Fibroblast of lung (primary cell): ENCODE results near the gene PLAC1. TPM values are rescaled to one million over a fixed set of nuclear protein-coding genes. Genes with fewer than 3 reads are reported as not detected.

Experiments used
- DNase-seq, 2 donors: peaks; one replicate each; pipeline versions ENCODE4 v3.0.0 to v3.0.0-alpha.2; 2010; ENCODE audit warnings: low read depth in 2 of 2
- H2AFZ ChIP-seq: 2 replicates; pipeline ENCODE4 v1.5.1; 2012; ENCODE audit warnings: low read length, control low read depth, inconsistent platforms
- H3K27ac ChIP-seq: 2 replicates; pipeline ENCODE4 v1.5.1; 2011; ENCODE audit warnings: low read length, control low read depth; ENCODE audit not compliant: insufficient read depth
- H3K27me3 ChIP-seq: 2 replicates; pipeline ENCODE4 v1.5.1; 2011; ENCODE audit warnings: mild to moderate bottlenecking, low read length; ENCODE audit not compliant: control insufficient read depth, insufficient read depth
- H3K36me3 ChIP-seq: 2 replicates; pipeline ENCODE4 v1.5.1; 2011; ENCODE audit warnings: low read length; ENCODE audit not compliant: control insufficient read depth, insufficient read depth
- H3K4me1 ChIP-seq: 2 replicates; pipeline ENCODE4 v1.5.1; 2011; ENCODE audit warnings: low read length; ENCODE audit not compliant: control insufficient read depth, insufficient read depth; ENCODE audit errors: extremely low read depth
- H3K4me2 ChIP-seq: 2 replicates; pipeline ENCODE4 v1.5.1; 2011; ENCODE audit warnings: low read length, control low read depth; ENCODE audit not compliant: insufficient read depth; ENCODE audit errors: extremely low read depth
- H3K4me3 ChIP-seq, 4 experiments: fragments of 200-600 bp in 1 of 4; sonication (generic) in 1 of 4; replicated peaks in 1 of 4; 2 replicates each; pipeline ENCODE4 v1.5.1; 2011 to 2016; ENCODE audit warnings: low read length in 4 of 4, low read depth in 3 of 4, mild to moderate bottlenecking in 3 of 4, control low read depth in 2 of 4, inconsistent platforms in 1 of 4, mixed read lengths in 1 of 4; ENCODE audit not compliant: insufficient read depth in 1 of 4; ENCODE audit errors: control extremely low read depth in 1 of 4
- H3K79me2 ChIP-seq: 2 replicates; pipeline ENCODE4 v1.5.1; 2012; ENCODE audit warnings: mild to moderate bottlenecking, low read length, inconsistent platforms; ENCODE audit not compliant: control insufficient read depth, insufficient read depth
- H3K9ac ChIP-seq: 2 replicates; pipeline ENCODE4 v1.5.1; 2011; ENCODE audit warnings: mild to moderate bottlenecking, low read length, control low read depth; ENCODE audit not compliant: insufficient read depth
- H3K9me3 ChIP-seq: 2 replicates; pipeline ENCODE4 v1.5.1; 2012; ENCODE audit warnings: low read depth, low read length; ENCODE audit not compliant: control insufficient read depth, insufficient read depth
- H4K20me1 ChIP-seq: 2 replicates; pipeline ENCODE4 v1.5.1; 2011; ENCODE audit warnings: low read length; ENCODE audit not compliant: control insufficient read depth, insufficient read depth; ENCODE audit errors: extremely low read depth
- EZH2 ChIP-seq: IDR thresholded peaks from 2 replicates; pipeline ENCODE4 v1.5.1; 2012; ENCODE audit warnings: low read length, control low read depth, mild to moderate bottlenecking; ENCODE audit errors: missing control alignments
- polyA plus RNA-seq, 2 donors: library from polyadenylated mRNA; depleted of rRNA in 1 of 2; stranded (reverse) in 1 of 2; unstranded in 1 of 2; fragments of >200 nt; gene quantifications; 2 replicates each; pipeline ENCODE4 v1.2.1, GENCODE V29; 2011 to 2012; ENCODE audit warnings: missing spikeins in 1 of 2
- total RNA-seq: library from RNA; depleted of rRNA; stranded (reverse); fragments of >200 nt; gene quantifications from 2 replicates; pipeline ENCODE4 v1.2.1, GENCODE V29; 2014
- TF ChIP-seq, protein P1 (sequence below), 2 donors: IDR thresholded peaks in 1 of 2; conservative IDR thresholded peaks in 1 of 2; 1 replicate in 1 of 2; 2 replicates in 1 of 2; pipeline ENCODE4 v1.5.1; 2011 to 2012; ENCODE audit warnings: low read length in 2 of 2, control low read depth in 1 of 2, inconsistent platforms in 1 of 2, low read depth in 1 of 2, mild to moderate bottlenecking in 1 of 2

The PLAC1 gene
- total and polyA plus RNA-seq, 2 donors (not counting 1 experiment from before 2014, with no cell fraction given) = 0.17 to 0.22 TPM

DNA sequence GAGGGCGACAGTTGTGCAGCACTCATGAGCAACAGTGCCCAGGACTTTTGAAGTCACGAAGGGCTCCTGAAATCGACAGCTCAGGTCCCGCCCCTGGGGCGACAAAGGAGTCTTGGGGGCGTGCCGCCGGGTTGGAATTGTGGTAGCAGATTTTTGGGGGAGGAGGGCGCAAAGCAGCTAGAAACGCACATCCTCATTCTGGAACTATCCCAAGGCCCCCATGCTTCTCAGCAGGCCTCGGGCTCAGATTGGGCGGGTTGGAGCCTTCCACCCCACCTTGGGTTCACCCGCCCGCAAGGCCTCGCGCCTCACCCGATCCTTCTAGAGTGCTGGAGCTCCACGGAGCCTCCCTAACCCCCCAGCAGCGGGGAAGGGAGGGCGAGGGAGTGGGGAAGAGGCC lies 112.8 kb downstream of the PLAC1 start:
- Histone ChIP-seq H3K4me3 (no peak overlapping the region), H3K4me2 (no peak overlapping the region), H3K4me1 (peaks cover 3% of the 10 kb centered on the region), H3K79me2 (peaks cover 27% of the 10 kb centered on the region), H4K20me1 (no peaks in the 10 kb centered on the region), H3K27me3 (no peaks in the 10 kb centered on the region), H3K27ac (no peak overlapping the region), H2AFZ (no peak overlapping the region), H3K36me3 (peaks cover 8% of the 10 kb centered on the region), H3K9ac (no peak overlapping the region), H3K9me3 (no peaks in the 10 kb centered on the region)
- TF ChIP-seq, protein P1, sequence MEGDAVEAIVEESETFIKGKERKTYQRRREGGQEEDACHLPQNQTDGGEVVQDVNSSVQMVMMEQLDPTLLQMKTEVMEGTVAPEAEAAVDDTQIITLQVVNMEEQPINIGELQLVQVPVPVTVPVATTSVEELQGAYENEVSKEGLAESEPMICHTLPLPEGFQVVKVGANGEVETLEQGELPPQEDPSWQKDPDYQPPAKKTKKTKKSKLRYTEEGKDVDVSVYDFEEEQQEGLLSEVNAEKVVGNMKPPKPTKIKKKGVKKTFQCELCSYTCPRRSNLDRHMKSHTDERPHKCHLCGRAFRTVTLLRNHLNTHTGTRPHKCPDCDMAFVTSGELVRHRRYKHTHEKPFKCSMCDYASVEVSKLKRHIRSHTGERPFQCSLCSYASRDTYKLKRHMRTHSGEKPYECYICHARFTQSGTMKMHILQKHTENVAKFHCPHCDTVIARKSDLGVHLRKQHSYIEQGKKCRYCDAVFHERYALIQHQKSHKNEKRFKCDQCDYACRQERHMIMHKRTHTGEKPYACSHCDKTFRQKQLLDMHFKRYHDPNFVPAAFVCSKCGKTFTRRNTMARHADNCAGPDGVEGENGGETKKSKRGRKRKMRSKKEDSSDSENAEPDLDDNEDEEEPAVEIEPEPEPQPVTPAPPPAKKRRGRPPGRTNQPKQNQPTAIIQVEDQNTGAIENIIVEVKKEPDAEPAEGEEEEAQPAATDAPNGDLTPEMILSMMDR (conservative IDR thresholded peaks at IDR 0.05 in 1 of 2, IDR thresholded peaks at IDR 0.05 in 1 of 2; ENCODE audit: low read depth in 1 of 2, low read length in 2 of 2) = no peak
- no peak for DNase-seq

DNA sequence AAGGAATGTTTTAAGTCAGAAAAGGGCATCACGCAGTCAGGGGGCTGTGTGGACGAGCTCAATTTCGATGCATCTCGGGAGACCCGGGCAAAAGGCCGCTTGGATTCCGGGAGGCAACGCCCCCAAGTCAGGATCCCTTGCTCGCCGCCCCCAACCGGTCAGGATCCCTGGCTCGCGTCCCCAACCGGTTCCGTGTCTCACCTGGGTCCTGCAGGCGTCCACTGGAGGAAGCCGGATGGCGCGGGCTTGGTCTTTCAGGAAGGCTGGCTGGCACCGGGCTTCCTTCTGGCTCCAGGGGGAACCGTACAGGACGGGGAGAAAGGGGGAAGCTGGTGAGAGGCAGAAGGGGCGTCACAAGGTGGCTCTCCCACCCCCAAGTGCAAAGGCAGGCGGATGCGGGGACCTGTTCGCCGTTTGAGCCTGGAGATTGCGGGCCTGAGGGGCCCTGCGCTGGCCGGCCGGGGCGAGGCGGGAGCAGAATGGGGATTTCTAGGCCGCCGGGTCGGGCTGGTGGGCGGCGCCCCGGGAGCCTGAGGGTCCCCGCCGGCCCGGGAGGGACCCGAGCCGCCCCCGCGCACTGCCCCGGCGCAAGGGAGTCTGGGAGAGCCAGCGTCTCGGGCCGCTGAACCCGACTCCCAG lies 113.6 kb downstream of the PLAC1 start:
- no peaks in the 10 kb centered on the region for H3K4me1 ChIP-seq
- no peak for DNase-seq
- no peak overlapping the region for H3K4me3 ChIP-seq
- no peak overlapping the region for H3K27ac ChIP-seq
- TF ChIP-seq, protein P1 (conservative IDR thresholded peaks at IDR 0.05 in 1 of 2, IDR thresholded peaks at IDR 0.05 in 1 of 2; ENCODE audit: low read depth in 1 of 2, low read length in 2 of 2) = no peak
- no peak for TF ChIP-seq EZH2
- peaks cover 8% of the 10 kb centered on the region for H3K36me3 ChIP-seq
- no peak overlapping the region for H3K9ac ChIP-seq
- no peak overlapping the region for H3K4me2 ChIP-seq
- H4K20me1 ChIP-seq = no peaks in the 10 kb centered on the region
- H3K9me3 ChIP-seq = no peaks in the 10 kb centered on the region
- peaks cover 27% of the 10 kb centered on the region for H3K79me2 ChIP-seq
- no peaks in the 10 kb centered on the region for H3K27me3 ChIP-seq
- H2AFZ ChIP-seq = no peak overlapping the region

DNA sequence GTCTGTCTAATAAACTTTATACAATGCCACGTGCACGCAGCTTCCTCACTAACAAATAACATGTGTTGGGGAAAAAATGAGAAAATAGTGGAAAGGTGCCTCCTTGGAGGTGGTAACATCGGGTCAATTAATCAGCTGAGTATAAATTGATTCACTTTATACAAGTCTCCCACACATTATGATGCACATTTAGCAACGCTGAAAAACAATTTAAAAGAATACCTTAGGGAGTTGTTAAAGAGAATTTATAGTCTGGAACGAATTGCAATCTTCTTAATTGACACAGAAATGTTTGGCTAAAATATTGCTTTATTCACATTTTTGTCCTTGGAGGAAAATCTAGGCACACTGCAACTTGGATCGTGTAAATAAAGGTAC lies 114.1 kb downstream of the PLAC1 start:
- Histone ChIP-seq H3K27me3 (no peaks in the 10 kb centered on the region), H4K20me1 (no peaks in the 10 kb centered on the region), H3K4me2 (no peak overlapping the region), H3K4me1 (no peaks in the 10 kb centered on the region), H3K36me3 (peaks cover 8% of the 10 kb centered on the region), H3K79me2 (peaks cover 24% of the 10 kb centered on the region), H3K9me3 (no peaks in the 10 kb centered on the region), H3K27ac (no peak overlapping the region), H3K9ac (no peak overlapping the region), H3K4me3 (no peak overlapping the region), H2AFZ (no peak overlapping the region)
- TF ChIP-seq, protein P1 (conservative IDR thresholded peaks at IDR 0.05 in 1 of 2, IDR thresholded peaks at IDR 0.05 in 1 of 2; ENCODE audit: low read depth in 1 of 2, low read length in 2 of 2) = no peak
- TF ChIP-seq EZH2 = no peak
- DNase-seq = no peak
